ENCODE measurements around the gene PAM. TPM values are rescaled to one million over a fixed set of nuclear protein-coding genes. Genes with fewer than 3 reads are reported as not detected.
A peak's percentile ranks its signal among the peaks of the same experiment; 100 is the strongest.

The PAM gene
- 10 to 100 TPM; 45.8 to 46.2 TPM for total RNA-seq

DNA sequence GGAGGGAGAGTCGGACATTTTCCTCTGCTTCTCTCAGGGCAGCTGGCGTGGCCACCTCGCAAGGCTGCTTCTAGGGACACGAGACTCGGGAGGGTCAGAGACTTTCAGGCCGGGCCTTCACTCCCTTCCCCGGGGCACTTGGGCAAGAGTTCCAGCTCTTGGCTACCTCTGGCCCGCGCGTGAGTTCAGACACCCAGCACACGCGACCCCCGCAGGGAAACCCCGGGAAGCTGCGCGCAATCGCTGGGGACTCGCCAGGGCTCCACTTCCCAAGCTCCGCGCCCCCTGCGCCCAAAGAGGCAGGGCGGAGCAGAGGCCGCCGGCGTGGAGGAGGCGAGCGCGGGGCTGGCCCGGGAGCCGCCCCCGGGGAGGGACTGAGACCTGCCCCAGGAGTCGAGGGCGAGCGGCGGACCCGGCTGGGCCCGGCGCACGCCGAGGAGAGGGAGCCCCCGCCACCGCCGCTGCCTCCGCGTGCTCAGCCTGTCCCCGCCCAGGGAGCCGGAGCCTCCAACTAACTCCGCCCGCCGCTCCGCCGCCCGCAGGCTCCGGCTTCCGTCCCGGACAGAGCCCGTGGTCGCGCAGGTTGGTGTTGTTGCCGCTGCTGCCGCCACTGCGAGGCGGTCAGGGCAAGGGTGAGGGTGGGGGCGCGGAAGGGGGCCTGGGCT lies at the start of gene PAM:
Gene PAM (plus strand): TSS at position 539 of the 665 bp plus-strand sequence. CDS start 110,891 bp downstream, outside the sequence.
- peak; percentile 79 for DNase-seq
- Mint-ChIP-seq H3K36me3 (ENCODE audit: low read depth) (peaks cover 5% of the 10 kb centered on the region), H3K4me3 (peak within 1 kb of the TSS; percentile 79), H3K4me1 (peaks cover 34% of the 10 kb centered on the region), H3K9me3 (no peaks in the 10 kb centered on the region), H3K27ac (peak within 1 kb of the TSS; percentile 77), H3K27me3 (peaks cover 14% of the 10 kb centered on the region)
- ChIA-PET CTCF (interaction anchor here (1.2 kb wide), 1 partner anchor 38 kb away, joined by 3 read pairs; no protein-coding TSS in a partner anchor), POLR2A (interaction anchor here (1.7 to 2.4 kb wide), 4 partner anchors 9 to 365 kb away, joined by 3 to 19 read pairs (median 10); partner anchors contain the start of genes GIN1 and PPIP5K2)

DNA sequence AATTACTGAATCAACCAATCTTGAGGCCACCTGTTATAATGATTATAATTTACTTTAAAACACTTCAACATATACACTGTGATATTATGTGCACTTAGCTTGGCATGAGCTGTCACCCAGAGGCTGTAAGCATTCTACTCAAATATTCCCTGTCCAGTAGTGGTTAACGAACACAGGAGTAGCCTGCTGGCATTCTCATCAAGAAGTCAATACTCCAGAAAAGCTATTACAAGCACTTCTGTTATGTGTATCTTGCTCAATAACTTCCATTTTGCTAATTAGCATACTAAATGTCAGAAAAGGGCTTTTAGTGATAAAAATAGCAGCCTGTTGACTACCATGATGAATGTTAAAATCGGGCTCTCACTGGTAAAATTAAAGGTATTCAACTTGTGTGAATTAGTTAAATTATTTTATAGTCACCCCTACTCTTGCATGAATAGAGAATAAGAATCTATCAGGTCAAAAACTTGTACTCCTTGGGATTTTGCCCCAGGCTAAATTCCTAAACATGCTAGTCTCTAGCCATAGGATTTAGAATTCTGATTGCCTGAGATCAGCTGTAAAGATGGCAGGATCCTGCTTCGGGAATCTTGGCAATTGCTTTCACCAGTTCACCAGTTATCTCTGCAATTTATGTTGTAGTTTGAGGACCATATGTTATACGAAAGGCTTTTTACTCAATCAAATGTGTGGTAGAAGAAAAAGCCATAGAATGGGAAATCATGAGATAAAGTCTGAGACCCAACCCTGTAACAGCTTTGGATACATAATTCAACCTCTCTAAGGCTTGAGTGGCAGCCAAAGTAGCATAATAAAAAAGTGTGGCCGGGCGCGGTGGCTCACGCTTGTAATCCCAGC lies 43.4 kb upstream of the PAM start:
- Mint-ChIP-seq H3K9me3 (no peaks in the 10 kb centered on the region), H3K4me1 (peaks cover 2% of the 10 kb centered on the region), H3K36me3 (ENCODE audit: low read depth) (no peaks in the 10 kb centered on the region), H3K27ac (no peak overlapping the region), H3K27me3 (peaks cover 5% of the 10 kb centered on the region), H3K4me3 (no peak overlapping the region)
- POLR2A ChIA-PET: no interaction called here
- DNase-seq: no peak
- CTCF ChIA-PET: no interaction called here

DNA sequence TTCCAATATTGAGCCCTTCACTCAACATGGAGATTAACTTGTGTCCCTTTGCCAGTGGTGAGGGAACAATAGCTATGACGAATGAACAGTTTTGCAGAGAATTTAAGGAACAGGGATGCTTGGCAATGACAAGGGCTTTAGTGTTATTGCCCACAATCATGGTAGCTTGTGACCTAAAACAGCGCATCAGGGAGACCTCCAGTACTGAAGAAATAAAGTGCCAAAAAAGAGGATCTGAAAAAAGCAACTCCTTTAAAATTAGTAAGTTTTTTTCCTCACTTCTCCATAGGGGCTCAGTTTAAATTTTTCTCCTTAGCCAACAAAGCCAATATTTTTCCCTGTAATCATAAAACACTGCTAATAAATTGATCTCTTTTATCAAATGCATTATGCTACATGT lies 41.8 kb upstream of the PAM start:
- no peaks in the 10 kb centered on the region for H3K9me3 Mint-ChIP-seq
- H3K36me3 Mint-ChIP-seq (ENCODE audit: low read depth): no peaks in the 10 kb centered on the region
- DNase-seq: no peak
- no peak overlapping the region for H3K4me3 Mint-ChIP-seq
- no peak overlapping the region for H3K27ac Mint-ChIP-seq
- H3K27me3 Mint-ChIP-seq: peaks cover 10% of the 10 kb centered on the region
- POLR2A ChIA-PET: no interaction called here
- CTCF ChIA-PET: no interaction called here
- H3K4me1 Mint-ChIP-seq: peaks cover 2% of the 10 kb centered on the region

DNA sequence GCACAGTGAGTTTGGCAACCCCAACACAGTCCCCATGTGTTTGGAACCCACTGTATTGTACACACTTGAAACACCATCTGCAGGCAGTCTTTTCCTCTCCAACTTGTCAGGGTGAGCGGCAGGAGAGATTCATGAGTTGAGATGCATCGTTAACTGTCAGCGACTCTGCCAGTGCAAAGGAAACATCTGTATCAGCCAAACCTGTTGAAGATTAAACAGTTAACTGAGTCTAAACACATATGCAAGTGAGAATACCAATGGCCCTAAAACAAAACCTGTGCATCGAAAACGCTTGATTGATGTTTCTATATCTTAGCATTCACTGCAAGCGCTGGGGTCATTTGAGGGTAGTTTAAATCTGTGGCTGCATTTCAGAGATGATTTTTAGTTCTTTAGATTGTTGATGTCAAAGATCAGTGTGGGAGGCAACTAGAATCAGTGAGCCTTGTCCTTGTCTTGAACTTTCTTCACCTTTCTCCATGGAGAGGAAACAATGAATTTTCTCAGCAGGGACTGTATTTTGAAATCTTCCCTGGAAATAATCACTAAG lies 41.3 kb upstream of the PAM start:
- ChIA-PET CTCF (no interaction called here), POLR2A (no interaction called here)
- H3K27me3 Mint-ChIP-seq: peaks cover 10% of the 10 kb centered on the region
- no peaks in the 10 kb centered on the region for H3K36me3 Mint-ChIP-seq (ENCODE audit: low read depth)
- DNase-seq: no peak
- H3K9me3 Mint-ChIP-seq: no peaks in the 10 kb centered on the region
- H3K4me1 Mint-ChIP-seq: peaks cover 2% of the 10 kb centered on the region
- H3K27ac Mint-ChIP-seq: no peak overlapping the region
- H3K4me3 Mint-ChIP-seq: no peak overlapping the region

GRCh38 chr5:102715082-102715807 lies 39.9 kb upstream of the PAM start:
- Mint-ChIP-seq H3K4me1 (peaks cover 2% of the 10 kb centered on the region), H3K27me3 (peaks cover 9% of the 10 kb centered on the region), H3K27ac (no peak overlapping the region), H3K9me3 (no peaks in the 10 kb centered on the region), H3K36me3 (ENCODE audit: low read depth) (no peaks in the 10 kb centered on the region), H3K4me3 (no peak overlapping the region)
- POLR2A ChIA-PET: no interaction called here
- CTCF ChIA-PET: interaction anchor here (0.7 to 1.4 kb wide), 2 partner anchors 33 to 50 kb away, joined by 3 read pairs; no protein-coding TSS in a partner anchor
- DNase-seq: no peak

GRCh38 chr5:102716017-102716416 lies 39.1 kb upstream of the PAM start:
- Mint-ChIP-seq H3K4me1 (peaks cover 2% of the 10 kb centered on the region), H3K27me3 (peaks cover 6% of the 10 kb centered on the region), H3K4me3 (no peak overlapping the region), H3K27ac (no peak overlapping the region), H3K36me3 (ENCODE audit: low read depth) (no peaks in the 10 kb centered on the region), H3K9me3 (no peaks in the 10 kb centered on the region)
- DNase-seq: no peak
- CTCF ChIA-PET: interaction anchor here (1.4 kb wide), 1 partner anchor 34 kb away, joined by 3 read pairs; no protein-coding TSS in a partner anchor
- POLR2A ChIA-PET: no interaction called here

- H3K27ac Mint-ChIP-seq: no peak overlapping the region
- peaks cover 21% of the 10 kb centered on the region for H3K27me3 Mint-ChIP-seq
- no peak overlapping the region for H3K4me3 Mint-ChIP-seq
- POLR2A ChIA-PET: no interaction called here
- no peak for DNase-seq
- CTCF ChIA-PET: interaction anchor here (0.7 kb wide), 1 partner anchor 1477 kb away, joined by 3 read pairs; no protein-coding TSS in a partner anchor
- no peaks in the 10 kb centered on the region for H3K36me3 Mint-ChIP-seq (ENCODE audit: low read depth)
- H3K9me3 Mint-ChIP-seq: no peaks in the 10 kb centered on the region
- H3K4me1 Mint-ChIP-seq: peaks cover 2% of the 10 kb centered on the region
Observed at GRCh38 chr5:102718819-102719218, 36.3 kb upstream of the PAM start.

- peaks cover 2% of the 10 kb centered on the region for H3K4me1 Mint-ChIP-seq
- H3K27ac Mint-ChIP-seq: no peak overlapping the region
- ChIA-PET CTCF (no interaction called here), POLR2A (no interaction called here)
- no peak overlapping the region for H3K4me3 Mint-ChIP-seq
- no peaks in the 10 kb centered on the region for H3K36me3 Mint-ChIP-seq (ENCODE audit: low read depth)
- peaks cover 21% of the 10 kb centered on the region for H3K27me3 Mint-ChIP-seq
- H3K9me3 Mint-ChIP-seq: no peaks in the 10 kb centered on the region
- no peak for DNase-seq
Observed at GRCh38 chr5:102719886-102720285, 35.2 kb upstream of the PAM start.

DNA sequence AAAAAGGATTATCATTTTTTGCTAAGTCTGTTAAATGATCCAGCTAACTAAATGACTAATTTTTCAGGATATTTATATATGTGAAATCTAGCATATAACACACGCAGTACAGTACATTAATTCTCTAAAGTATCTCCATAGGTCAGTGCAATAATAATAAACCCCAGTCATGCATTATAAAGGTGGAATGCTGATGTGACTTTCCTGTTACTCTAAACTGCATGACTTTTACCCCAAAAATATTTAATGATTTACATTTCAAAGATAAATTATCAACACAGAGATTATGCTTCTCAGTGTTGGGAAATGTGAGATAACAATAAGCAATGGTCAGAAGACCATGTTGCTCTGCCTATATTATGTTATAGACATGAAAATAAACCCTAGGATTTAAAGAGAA lies 34.1 kb upstream of the PAM start:
- Mint-ChIP-seq H3K4me3 (no peak overlapping the region), H3K4me1 (no peaks in the 10 kb centered on the region), H3K36me3 (ENCODE audit: low read depth) (no peaks in the 10 kb centered on the region), H3K9me3 (no peaks in the 10 kb centered on the region), H3K27ac (no peak overlapping the region), H3K27me3 (peaks cover 21% of the 10 kb centered on the region)
- ChIA-PET CTCF (no interaction called here), POLR2A (no interaction called here)
- no peak for DNase-seq

DNA sequence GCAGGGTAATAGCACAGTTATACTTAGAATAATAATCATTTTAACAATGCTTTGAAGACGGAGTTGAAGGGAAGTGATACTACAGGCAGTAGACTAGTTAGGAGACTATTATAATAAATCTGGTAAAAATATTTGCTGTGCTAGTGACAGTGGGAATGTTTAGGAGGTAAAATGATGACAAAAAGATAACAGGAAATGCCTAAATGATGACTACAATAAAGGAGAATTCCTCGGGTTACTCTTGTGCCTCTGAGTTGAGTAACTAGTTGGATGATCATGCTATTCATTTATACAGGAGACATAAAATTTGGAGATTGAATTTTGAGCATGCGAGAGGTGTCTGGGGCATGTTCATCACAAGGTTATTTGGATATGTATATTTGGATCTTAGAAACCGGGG lies 32.2 kb upstream of the PAM start:
- Mint-ChIP-seq H3K4me3 (no peak overlapping the region), H3K36me3 (ENCODE audit: low read depth) (no peaks in the 10 kb centered on the region), H3K4me1 (no peaks in the 10 kb centered on the region), H3K9me3 (no peaks in the 10 kb centered on the region), H3K27me3 (peaks cover 21% of the 10 kb centered on the region), H3K27ac (no peak overlapping the region)
- DNase-seq: no peak
- ChIA-PET CTCF (no interaction called here), POLR2A (no interaction called here)

GRCh38 chr5:102731693-102732092 lies 23.4 kb upstream of the PAM start:
- Mint-ChIP-seq H3K9me3 (no peaks in the 10 kb centered on the region), H3K36me3 (ENCODE audit: low read depth) (no peaks in the 10 kb centered on the region), H3K4me3 (no peak overlapping the region), H3K27me3 (peaks cover 15% of the 10 kb centered on the region), H3K27ac (no peak overlapping the region), H3K4me1 (no peaks in the 10 kb centered on the region)
- DNase-seq: no peak
- CTCF ChIA-PET: no interaction called here
- POLR2A ChIA-PET: no interaction called here

DNA sequence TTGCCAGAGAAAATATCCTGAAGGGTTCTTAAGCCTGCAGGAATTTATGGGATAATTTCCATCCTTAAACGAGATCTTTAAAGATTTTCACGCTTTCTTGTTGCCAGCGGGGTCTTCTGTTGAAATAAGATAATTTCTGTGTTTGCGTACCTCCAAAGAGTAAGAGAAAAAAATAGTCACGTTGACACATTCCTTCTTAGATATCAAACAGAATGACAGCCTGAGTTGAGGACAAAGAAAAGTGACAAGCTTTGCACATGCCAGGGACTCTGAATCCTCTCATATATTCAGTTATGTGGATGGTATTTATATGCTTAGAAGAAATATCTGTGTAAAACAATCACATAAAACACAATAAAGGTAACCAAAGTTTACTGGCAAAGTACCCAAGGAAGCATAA lies 21.6 kb upstream of the PAM start:
- Mint-ChIP-seq H3K27me3 (peaks cover 11% of the 10 kb centered on the region), H3K27ac (no peak overlapping the region), H3K4me3 (no peak overlapping the region), H3K9me3 (no peaks in the 10 kb centered on the region), H3K4me1 (no peaks in the 10 kb centered on the region), H3K36me3 (ENCODE audit: low read depth) (no peaks in the 10 kb centered on the region)
- DNase-seq: no peak
- CTCF ChIA-PET: interaction anchor here (1.2 kb wide), 1 partner anchor 14 kb away, joined by 3 read pairs; no protein-coding TSS in a partner anchor
- POLR2A ChIA-PET: no interaction called here

GRCh38 chr5:102737161-102737560 lies 17.9 kb upstream of the PAM start:
- Mint-ChIP-seq H3K4me3 (no peak overlapping the region), H3K27me3 (peaks cover 5% of the 10 kb centered on the region), H3K36me3 (ENCODE audit: low read depth) (no peaks in the 10 kb centered on the region), H3K27ac (no peak overlapping the region), H3K4me1 (no peaks in the 10 kb centered on the region), H3K9me3 (no peaks in the 10 kb centered on the region)
- CTCF ChIA-PET: no interaction called here
- DNase-seq: no peak
- POLR2A ChIA-PET: no interaction called here
